ENCODE measurements around the gene ALDH4A1.
"Not testable (repeated sequence)": the region's sequence is repeated elsewhere in the genome, so short reads cannot be mapped to it uniquely, and the experiment has no call there.

- TF ChIP-seq CTCF, POLR2A (IDR thresholded peaks at IDR 0.05): not testable (repeated sequence)
Measured at GRCh38 chr1:18847723-18848122, 54.6 kb downstream of the ALDH4A1 start.

All from lower leg skin (tissue), 3 donors.